Nucleus accumbens (tissue), 56 donors: Measurements from ENCODE around the gene ZNF140.

ENCODE experiments used
- DNase-seq, 56 donors: peaks; one replicate each; lab custom pipeline; 2025; lab: John Stamatoyannopoulos, UW

ZNF140 gene

GRCh38 chr12:133129368-133130037 lies 48.8 kb downstream of the ZNF140 start:
- peak in 2 of 56 donors; percentile 3 to 4 for DNase-seq

GRCh38 chr12:133130038-133130807 lies 49.5 kb downstream of the ZNF140 start, which contains the start of the genes ZNF10 and ZNF891:
Gene ZNF10, plus strand, starts transcription at chr12:133130627. Its CDS starts 13,866 bp downstream, at chr12:133144493.
Gene ZNF891, minus strand, starts transcription at chr12:133130274. Its CDS starts 8,356 bp downstream, at chr12:133121918.
- peak; percentile 76 to 98 (median 91) for DNase-seq

GRCh38 chr12:133130808-133131128 lies 50.0 kb downstream of the ZNF140 start:
- DNase-seq: peak in 28 of 56 donors; percentile 5 to 79 (median 46)

DNA sequence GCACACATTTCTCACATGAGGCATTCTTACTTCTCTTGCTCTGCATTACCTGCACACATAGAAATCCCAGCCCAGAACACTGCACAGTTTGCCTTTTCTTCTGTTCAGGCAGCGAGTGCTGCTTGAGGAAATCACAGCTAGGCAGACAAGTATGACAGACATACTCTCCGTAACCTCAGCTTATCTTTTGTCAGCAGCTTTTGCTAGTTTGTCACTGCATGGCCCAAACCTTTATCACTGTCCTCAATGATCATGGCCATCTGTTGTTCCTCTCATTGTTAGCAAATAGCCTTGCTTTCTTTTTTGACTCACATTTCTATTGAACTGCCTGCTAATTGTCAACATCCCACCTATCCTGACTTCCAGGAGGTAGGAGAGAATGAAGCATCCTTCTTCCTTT lies 55.0 kb downstream of the ZNF140 start:
- no peak for DNase-seq

DNA sequence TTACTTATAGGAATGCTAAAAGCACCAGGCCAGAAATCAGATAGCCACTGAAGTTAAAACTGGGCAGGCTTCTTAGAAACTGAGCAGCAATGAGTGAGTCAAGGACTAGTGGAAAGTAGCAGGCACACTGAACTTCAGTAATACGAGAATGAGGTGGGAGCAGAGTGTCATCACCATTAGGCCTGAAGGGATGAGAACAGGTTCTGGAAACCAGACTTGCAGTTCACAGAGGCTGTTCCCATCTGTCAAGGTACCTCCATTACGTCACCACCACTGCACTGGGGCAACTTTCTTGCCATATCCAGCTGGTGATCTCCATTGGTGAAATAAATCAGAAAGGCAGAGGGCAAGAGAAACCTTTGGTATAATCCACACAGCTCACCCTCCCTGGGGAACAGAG lies 65.3 kb downstream of the ZNF140 start:
- no peak for DNase-seq

DNA sequence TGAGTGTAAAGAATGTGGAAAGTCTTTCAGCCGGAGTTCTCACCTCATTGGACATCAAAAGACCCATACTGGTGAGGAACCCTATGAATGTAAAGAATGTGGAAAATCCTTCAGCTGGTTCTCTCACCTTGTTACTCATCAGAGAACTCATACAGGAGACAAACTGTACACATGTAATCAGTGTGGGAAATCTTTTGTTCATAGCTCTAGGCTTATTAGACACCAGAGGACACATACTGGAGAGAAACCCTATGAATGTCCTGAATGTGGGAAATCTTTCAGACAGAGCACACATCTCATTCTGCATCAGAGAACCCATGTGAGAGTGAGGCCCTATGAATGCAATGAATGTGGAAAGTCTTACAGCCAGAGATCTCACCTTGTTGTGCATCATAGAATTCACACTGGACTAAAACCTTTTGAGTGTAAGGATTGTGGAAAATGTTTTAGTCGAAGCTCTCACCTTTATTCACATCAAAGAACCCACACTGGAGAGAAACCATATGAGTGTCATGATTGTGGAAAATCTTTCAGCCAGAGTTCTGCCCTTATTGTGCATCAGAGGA lies 75.5 kb downstream of the ZNF140 start:
- DNase-seq: no peak
